K562 (cell line): ENCODE results near the gene RNASE8. TPM values are rescaled to one million over a fixed set of nuclear protein-coding genes. Genes with fewer than 3 reads are reported as not detected.

Experiments used
- ATAC-seq: fragments of 200-7000 bp; cut with Tn5 transposase; 3 replicates; pipeline ENCODE4 v1.9.1; 2020; ENCODE audit warnings: moderate library complexity
- BruUV-seq: library from RNA; stranded (reverse); fragments of 400-500 nt; replicated peaks from 2 replicates; lab custom pipeline; 2021; lab: Mats Ljungman, UMichigan
- CTCF ChIA-PET: fragments of 300-600 bp; formaldehyde crosslinking; extraction: SDS; loops from one replicate; lab custom pipeline; 2021; ENCODE audit warnings: low intra/inter-chr PET ratio; lab: Yijun Ruan, JAX
- POLR2A ChIA-PET: fragments of 300-600, 350-650 bp; sonication (Branson Sonifier 250); formaldehyde crosslinking; extraction: SDS; loops from one replicate; lab custom pipeline; 2021; ENCODE audit warnings: antibody characterized with exemption, inconsistent platforms; lab: Yijun Ruan, JAX
- DNase-seq, 4 experiments: peaks; one replicate each; pipeline versions ENCODE4 v3.0.0 to v3.0.0-alpha.2; 2011 to 2018; ENCODE audit warnings: low spot score in 3 of 4, mixed read lengths in 3 of 4; ENCODE audit errors: extremely low read depth in 1 of 4
- FAIRE-seq: peaks from 2 replicates; lab custom pipeline; 2011; peaks lifted over from hg19 to GRCh38; lab: Jason Lieb, UNC
- H2AFZ ChIP-seq: 2 replicates; pipeline ENCODE4 v1.6.0; 2011; ENCODE audit warnings: low read depth, low read length, control low read depth, inconsistent platforms
- H3K27ac ChIP-seq: fragments of 200-600 bp; 3 replicates; pipeline ENCODE4 v1.8.0; 2011; ENCODE audit warnings: low read depth, mild to moderate bottlenecking, control low read depth, inconsistent platforms, low read length, moderate library complexity, mixed read lengths; ENCODE audit errors: extremely low read depth
- H3K27me3 ChIP-seq, 2 experiments: fragments of 300-600 bp in 1 of 2; 2 replicates in 1 of 2; 3 replicates in 1 of 2; pipeline versions ENCODE4 v1.6.0 to v1.8.0; 2011; ENCODE audit warnings: inconsistent platforms in 2 of 2, low read length in 2 of 2, mild to moderate bottlenecking in 1 of 2, mixed read lengths in 1 of 2, moderate library complexity in 1 of 2; ENCODE audit not compliant: control insufficient read depth in 2 of 2, insufficient read depth in 2 of 2
- H3K36me3 ChIP-seq: fragments of 300-600 bp; 3 replicates; pipeline ENCODE4 v1.8.0; 2011; ENCODE audit warnings: mild to moderate bottlenecking, low read length, inconsistent platforms; ENCODE audit not compliant: control insufficient read depth, insufficient read depth
- H3K4me1 ChIP-seq, 2 experiments: fragments of 200-600 bp in 1 of 2; replicated peaks in 1 of 2; 2 replicates in 1 of 2; 3 replicates in 1 of 2; pipeline versions ENCODE4 v1.5.1 to v1.8.0; 2011; ENCODE audit warnings: inconsistent platforms in 2 of 2, low read length in 2 of 2, mild to moderate bottlenecking in 1 of 2, mixed read lengths in 1 of 2, moderate library complexity in 1 of 2; ENCODE audit not compliant: control insufficient read depth in 2 of 2, insufficient read depth in 2 of 2
- H3K4me2 ChIP-seq: 2 replicates; pipeline ENCODE4 v1.6.1; 2011; ENCODE audit warnings: low read length, control low read depth, inconsistent platforms, mixed read lengths; ENCODE audit not compliant: insufficient read depth
- H3K4me3 ChIP-seq: fragments of 200-600 bp; sonication (generic), shearing (Covaris generic); 2 replicates; pipeline ENCODE4 v1.5.1; 2016; ENCODE audit warnings: control low read depth, inconsistent platforms
- H3K79me2 ChIP-seq: fragments of 200-600 bp; 3 replicates; pipeline ENCODE4 v1.8.0; 2011; ENCODE audit warnings: low read length, inconsistent platforms; ENCODE audit not compliant: control insufficient read depth, insufficient read depth
- H3K9ac ChIP-seq, 2 experiments: 2 replicates each; pipeline versions ENCODE4 v1.6.0 to v1.6.1; 2011; ENCODE audit warnings: low read depth in 2 of 2, low read length in 2 of 2, control low read depth in 1 of 2, inconsistent platforms in 1 of 2, mild to moderate bottlenecking in 1 of 2, mixed read lengths in 1 of 2; ENCODE audit not compliant: insufficient read depth in 1 of 2
- H3K9me1 ChIP-seq: one replicate; pipeline ENCODE4 v1.6.0; 2011; ENCODE audit warnings: inconsistent platforms, mild to moderate bottlenecking, low read length, moderate library complexity; ENCODE audit not compliant: control insufficient read depth, insufficient read depth
- H3K9me3 ChIP-seq: replicated peaks from 2 replicates; pipeline ENCODE4 v1.5.1; 2011; ENCODE audit warnings: low read depth, low read length, inconsistent platforms; ENCODE audit not compliant: control insufficient read depth, insufficient read depth
- H4K20me1 ChIP-seq: replicated peaks from 2 replicates; pipeline ENCODE4 v1.6.1; 2011; ENCODE audit warnings: low read length, inconsistent platforms, mixed read lengths; ENCODE audit not compliant: control insufficient read depth, insufficient read depth
- KDM2B ChIP-seq: fragments of 250-450 bp; sonication (Bioruptor Pico); IDR thresholded peaks from 2 replicates; pipeline ENCODE4 v1.8.0; 2021; ENCODE audit warnings: mild to moderate bottlenecking, moderate library complexity
- PYGO2 ChIP-seq: fragments of 450-650 bp; IDR thresholded peaks from 2 replicates; pipeline ENCODE4 v1.6.1; 2016; ENCODE audit warnings: mild to moderate bottlenecking, missing genetic modification characterization, moderate library complexity, missing compliant biosample characterization
- SP1 ChIP-seq: sonication (generic); formaldehyde crosslinking; IDR thresholded peaks from 2 replicates; pipeline ENCODE4 v1.8.1; 2022; ENCODE audit warnings: mild to moderate bottlenecking, missing genetic modification reagents
- VEZF1 ChIP-seq: fragments of 200-800 bp; sonication (Bioruptor generic); IDR thresholded peaks from 2 replicates; pipeline ENCODE4 v1.6.1; 2017; ENCODE audit warnings: missing genetic modification characterization, missing compliant biosample characterization
- ZNF354B ChIP-seq: fragments of 250-450 bp; sonication (Bioruptor Pico); IDR thresholded peaks from 2 replicates; pipeline ENCODE4 v1.4.0; 2020
- WGBS: fragments of 100-300 bp; shearing (Covaris generic); methylation state at CpG from one replicate; pipeline ENCODE4 v1.1.6; 2016; ENCODE audit warnings: low coverage, mixed read lengths; ENCODE audit not compliant: insufficient coverage; ENCODE audit errors: missing lambda C conversion rate; 5-methylcytosine and 5-hydroxymethylcytosine counted together
- in situ Hi-C: fragments of 300-500 bp; cut with MboI; formaldehyde crosslinking; loops from 4 replicates; pipeline ENCODE4 v1.15.0; 2018; ENCODE audit warnings: inconsistent platforms, mixed read lengths
- intact Hi-C: fragments of 100-400 bp; cut with micrococcal nuclease; formaldehyde crosslinking; loops from 2 replicates; pipeline ENCODE4 v1.14.2; 2022
- polyA plus RNA-seq, 8 experiments: library from polyadenylated mRNA; depleted of rRNA in 4 of 8; stranded (reverse) in 5 of 8; unstranded in 3 of 8; fragments of >200 nt; fragmentation: Nextera tagmentation in 2 of 8; fragmentation: Illumina TruSeq in 1 of 8; extraction: Ambion mirVana in 2 of 8; extraction: Trizol in 1 of 8; gene quantifications; 2 replicates each; pipeline versions ENCODE4 v1.2.1 to v1.2.3, GENCODE V29; 2011 to 2014; ENCODE audit warnings: inconsistent platforms in 1 of 8, missing spikeins in 1 of 8
- total RNA-seq, 7 experiments: library from RNA; depleted of rRNA in 6 of 7; stranded (reverse); fragments of >200 nt in 6 of 7; fragmentation: Illumina TruSeq in 2 of 7; extraction: Trizol in 2 of 7; gene quantifications; 2 replicates each; pipeline versions ENCODE4 v1.2.1 to v1.2.3, GENCODE V29; 2011 to 2021; ENCODE audit warnings: low replicate concordance in 1 of 7

Gene RNASE8
- total and polyA plus RNA-seq, 9 of the 15 experiments (the other 6 are each of a cell fraction or from before 2014, with no cell fraction given): not detected

- TF ChIP-seq VEZF1 (CRISPR knock-in tag): no peak
- no peak for TF ChIP-seq ZNF354B (CRISPR knock-in tag)
- no peak for TF ChIP-seq KDM2B (CRISPR knock-in tag)
Observed at GRCh38 chr14:21016413-21017190, 41.0 kb upstream of the RNASE8 start (continued).

- no peaks in the 10 kb centered on the region for H3K27me3 ChIP-seq
- no peak overlapping the region for H3K4me3 ChIP-seq
- no peak overlapping the region for H3K27ac ChIP-seq
- intact Hi-C loops: no loop called here
- in situ Hi-C loops: no loop called here
- 79% methylated on average over 18 of the region's 28 CpGs for WGBS
- CTCF ChIA-PET: no interaction called here
- H3K36me3 ChIP-seq: peaks cover 37% of the 10 kb centered on the region; the same call in 1 of the 3 replicates
- TF ChIP-seq PYGO2 (tag): no peak
- TF ChIP-seq SP1 (CRISPR knock-in tag): no peak
- TF ChIP-seq VEZF1 (CRISPR knock-in tag): no peak
- 0 out of 3 replicates have a peak, but pooled peaks cover under 1% of the 10 kb centered on the region for H3K79me2 ChIP-seq
- FAIRE-seq: no peak
- no peak for ATAC-seq
- H3K4me1 ChIP-seq: peaks cover 5 to 12% of the 10 kb centered on the region in 2 experiments; a peak in 3 of 5 replicates
- no peaks in the 10 kb centered on the region for H4K20me1 ChIP-seq
- H3K4me2 ChIP-seq: no peak overlapping the region
- BruUV-seq: no TSS peak
- POLR2A ChIA-PET: interaction anchor here (0.8 to 1.2 kb wide), 3 partner anchors 18 to 22 kb away, joined by 3 to 4 read pairs (median 4); no protein-coding TSS in a partner anchor
- DNase-seq: no peak
- no peak overlapping the region for H3K9ac ChIP-seq
- no peak overlapping the region for H2AFZ ChIP-seq
- no peaks in the 10 kb centered on the region for H3K9me1 ChIP-seq
- H3K9me3 ChIP-seq: no peaks in the 10 kb centered on the region
Observed at GRCh38 chr14:21017528-21018245, 39.9 kb upstream of the RNASE8 start.
